CD14-positive monocyte (primary cell): ENCODE data around the gene PCDHA6. TPM values are rescaled to one million over a fixed set of nuclear protein-coding genes. Genes with fewer than 3 reads are reported as not detected.
"Not testable (repeated sequence)": the region's sequence is repeated elsewhere in the genome, so short reads cannot be mapped to it uniquely, and the experiment has no call there.

Experiments used
- DNase-seq, 3 donors: peaks; one replicate each; pipeline ENCODE4 v3.0.0-alpha.2; 2011 to 2022
- H2AFZ ChIP-seq: 2 replicates; pipeline ENCODE4 v1.6.0; 2012; ENCODE audit warnings: mild to moderate bottlenecking, low read depth, low read length, inconsistent platforms; ENCODE audit not compliant: insufficient read depth, poor library complexity, severe bottlenecking
- H3K27ac ChIP-seq, 2 donors: 1 replicate in 1 of 2; 2 replicates in 1 of 2; pipeline ENCODE4 v1.5.1; 2012 to 2013; ENCODE audit warnings: low read length in 2 of 2, control low read depth in 1 of 2, inconsistent platforms in 1 of 2, low read depth in 1 of 2, mild to moderate bottlenecking in 1 of 2
- H3K27me3 ChIP-seq, 2 donors: one replicate each; pipeline versions ENCODE4 v1.6.0 to v1.6.1; 2011 to 2013; ENCODE audit warnings: low read length in 2 of 2; ENCODE audit not compliant: control insufficient read depth in 2 of 2, insufficient read depth in 2 of 2
- H3K36me3 ChIP-seq, 2 donors: replicated peaks in 1 of 2; 1 replicate in 1 of 2; 2 replicates in 1 of 2; pipeline versions ENCODE4 v1.5.1 to v1.6.1; 2012 to 2013; ENCODE audit warnings: low read length in 2 of 2, control low read depth in 1 of 2, inconsistent platforms in 1 of 2, mild to moderate bottlenecking in 1 of 2; ENCODE audit not compliant: insufficient read depth in 2 of 2, control insufficient read depth in 1 of 2
- H3K4me1 ChIP-seq, 2 donors: 1 replicate in 1 of 2; 2 replicates in 1 of 2; pipeline versions ENCODE4 v1.5.1 to v1.6.1; 2012 to 2013; ENCODE audit warnings: low read length in 2 of 2, control low read depth in 1 of 2, inconsistent platforms in 1 of 2, mild to moderate bottlenecking in 1 of 2, moderate library complexity in 1 of 2; ENCODE audit not compliant: insufficient read depth in 2 of 2, control insufficient read depth in 1 of 2
- H3K4me2 ChIP-seq: replicated peaks from 2 replicates; pipeline ENCODE3; 2012; ENCODE audit warnings: low read length, moderate library complexity, mild to moderate bottlenecking; ENCODE audit not compliant: poor library complexity, severe bottlenecking; ENCODE audit errors: extremely low read depth
- H3K4me3 ChIP-seq, 3 experiments: fragments of 200-600 bp in 1 of 3; sonication (generic) in 1 of 3; replicated peaks in 1 of 3; 1 replicate in 2 of 3; 2 replicates in 1 of 3; pipeline ENCODE4 v1.5.1; 2011 to 2013; ENCODE audit warnings: low read length in 3 of 3, mild to moderate bottlenecking in 3 of 3, control low read depth in 2 of 3, low read depth in 2 of 3, inconsistent platforms in 1 of 3, moderate library complexity in 1 of 3
- H3K79me2 ChIP-seq: 2 replicates; pipeline ENCODE4 v1.6.0; 2012; ENCODE audit warnings: mild to moderate bottlenecking, control low read depth, inconsistent platforms, low read length, moderate library complexity; ENCODE audit not compliant: insufficient read depth
- H3K9ac ChIP-seq: 2 replicates; pipeline ENCODE4 v1.6.0; 2017; ENCODE audit warnings: low read length, mild to moderate bottlenecking; ENCODE audit not compliant: insufficient read depth, poor library complexity, severe bottlenecking
- H3K9me3 ChIP-seq, 2 donors: replicated peaks in 1 of 2; 1 replicate in 1 of 2; 2 replicates in 1 of 2; pipeline versions ENCODE4 v1.5.1 to v1.6.1; 2012 to 2013; ENCODE audit warnings: low read length in 2 of 2, control low read depth in 1 of 2; ENCODE audit not compliant: control insufficient read depth in 1 of 2, insufficient read depth in 1 of 2
- H4K20me1 ChIP-seq: 2 replicates; pipeline ENCODE4 v1.6.0; 2012; ENCODE audit warnings: mild to moderate bottlenecking, low read length, control low read depth, moderate library complexity; ENCODE audit not compliant: insufficient read depth
- H3K27ac Mint-ChIP-seq, 7 donors: one replicate each; pipeline ENCODE4 v1.8.0; 2020; ENCODE audit warnings: mild to moderate bottlenecking in 7 of 7, mixed read lengths in 7 of 7, moderate library complexity in 6 of 7, inconsistent platforms in 2 of 7
- H3K27me3 Mint-ChIP-seq, 3 donors: one replicate each; pipeline ENCODE4 v1.8.0; 2021 to 2022; ENCODE audit warnings: low read depth in 3 of 3, mild to moderate bottlenecking in 3 of 3, mixed read lengths in 3 of 3, moderate library complexity in 3 of 3, inconsistent platforms in 1 of 3
- H3K36me3 Mint-ChIP-seq, 2 donors: one replicate each; pipeline ENCODE4 v1.8.0; 2020; ENCODE audit warnings: mixed read lengths in 2 of 2, inconsistent platforms in 1 of 2, mild to moderate bottlenecking in 1 of 2
- H3K4me1 Mint-ChIP-seq: one replicate; pipeline ENCODE4 v1.8.0; 2020; ENCODE audit warnings: mild to moderate bottlenecking, mixed read lengths
- H3K4me3 Mint-ChIP-seq, 2 donors: one replicate each; pipeline ENCODE4 v1.8.0; 2020; ENCODE audit warnings: mild to moderate bottlenecking in 2 of 2, mixed read lengths in 2 of 2, moderate library complexity in 1 of 2
- H3K9me3 Mint-ChIP-seq, 7 donors: one replicate each; pipeline ENCODE4 v1.8.0; 2020 to 2022; ENCODE audit warnings: mixed read lengths in 7 of 7, mild to moderate bottlenecking in 6 of 7, moderate library complexity in 6 of 7, inconsistent platforms in 2 of 7
- CTCF ChIP-seq: fragments of 200-600 bp; IDR thresholded peaks from one replicate; pipeline ENCODE4 v1.8.0; 2022; ENCODE audit warnings: antibody characterized with exemption, mild to moderate bottlenecking
- WGBS: methylation state at CpG from one replicate; pipeline ENCODE4 v1.1.5; 2013; ENCODE audit warnings: missing lambda C conversion rate; ENCODE audit not compliant: insufficient coverage; 5-methylcytosine and 5-hydroxymethylcytosine counted together
- intact Hi-C, 2 donors: fragments of 100-400 bp; cut with micrococcal nuclease; formaldehyde crosslinking; loops; one replicate each; pipeline versions ENCODE4 v1.15.0 to v1.15.1; 2023
- polyA plus RNA-seq, 3 donors: library from polyadenylated mRNA; depleted of rRNA in 1 of 3; unstranded in 2 of 3; stranded (reverse) in 1 of 3; fragments of 300-500 nt in 2 of 3; fragments of >200 nt in 1 of 3; fragmentation: Illumina TruSeq in 2 of 3; gene quantifications; 1 replicate in 2 of 3; 2 replicates in 1 of 3; pipeline ENCODE4 v1.2.3, GENCODE V29; 2012 to 2021

Gene PCDHA6
- polyA plus RNA-seq, 3 donors = not detected

GRCh38 chr5:140833993-140834392 is 6.2 kb downstream of the PCDHA6 start, which contains the start of gene PCDHA7:
PCDHA7 (plus strand) TSS chr5:140834269; CDS start chr5:140834384, 115 bp downstream.
- no peak for TF ChIP-seq CTCF
- Histone ChIP-seq H3K36me3 (no peaks in the 10 kb centered on the region), H3K79me2 (no peaks in the 10 kb centered on the region), H3K27me3 (peaks cover 0 to 19% of the 10 kb centered on the region in 2 donors), H3K4me1 (no peaks in the 10 kb centered on the region), H3K9me3 (peaks cover 38 to 63% of the 10 kb centered on the region in 2 donors), H3K27ac (no peak within 1 kb of the TSS), H2AFZ (no peak within 1 kb of the TSS), H3K4me3 (no peak within 1 kb of the TSS), H3K9ac (no peak within 1 kb of the TSS), H4K20me1 (no peaks in the 10 kb centered on the region), H3K4me2 (no peak within 1 kb of the TSS)
- peaks cover 0 to 9% of the 10 kb centered on the region in 2 donors for H3K36me3 Mint-ChIP-seq
- peaks cover 10 to 35% (median 23%) of the 10 kb centered on the region in 3 donors for H3K27me3 Mint-ChIP-seq
- H3K27ac Mint-ChIP-seq = no peak within 1 kb of the TSS
- no peaks in the 10 kb centered on the region for H3K4me1 Mint-ChIP-seq
- peaks cover 35 to 56% (median 47%) of the 10 kb centered on the region in 7 donors for H3K9me3 Mint-ChIP-seq
- intact Hi-C loops = no loop called here
- H3K4me3 Mint-ChIP-seq = peak within 1 kb of the TSS in 1 of 2 donors; percentile 53
- 20% methylated on average over 1 of the region's 8 CpGs for WGBS
- no peak for DNase-seq

DNA sequence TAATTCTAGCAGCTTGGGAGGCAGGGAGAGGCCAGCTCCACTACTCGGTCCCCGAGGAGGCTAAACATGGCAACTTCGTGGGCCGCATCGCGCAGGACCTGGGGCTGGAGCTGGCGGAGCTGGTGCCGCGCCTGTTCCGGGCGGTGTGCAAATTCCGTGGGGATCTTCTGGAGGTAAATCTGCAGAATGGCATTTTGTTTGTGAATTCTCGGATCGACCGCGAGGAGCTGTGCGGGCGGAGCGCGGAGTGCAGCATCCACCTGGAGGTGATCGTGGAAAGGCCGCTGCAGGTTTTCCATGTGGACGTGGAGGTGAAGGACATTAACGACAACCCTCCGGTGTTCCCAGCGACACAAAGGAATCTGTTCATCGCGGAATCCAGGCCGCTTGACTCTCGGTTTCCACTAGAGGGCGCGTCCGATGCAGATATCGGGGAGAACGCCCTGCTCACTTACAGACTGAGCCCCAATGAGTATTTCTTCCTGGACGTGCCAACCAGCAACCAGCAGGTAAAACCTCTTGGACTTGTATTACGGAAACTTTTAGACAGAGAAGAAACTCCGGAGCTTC is 6.8 kb downstream of the PCDHA6 start:
- H2AFZ ChIP-seq, H3K27ac Mint-ChIP-seq, H3K9ac ChIP-seq, H4K20me1 ChIP-seq, H3K4me3 ChIP-seq, H3K36me3 ChIP-seq, H3K4me1 ChIP-seq, H3K4me2 ChIP-seq, H3K79me2 ChIP-seq, H3K4me1 Mint-ChIP-seq, DNase-seq, H3K36me3 Mint-ChIP-seq, intact Hi-C loops, H3K27ac ChIP-seq: not testable (repeated sequence)
- WGBS = 25% methylated on average over 23 of the region's 38 CpGs
- peak overlapping the region in 1 of 2 donors; percentile 53 for H3K4me3 Mint-ChIP-seq
- peaks cover 0 to 19% of the 10 kb centered on the region in 2 donors for H3K27me3 ChIP-seq
- H3K27me3 Mint-ChIP-seq = peaks cover 10 to 30% (median 20%) of the 10 kb centered on the region in 3 donors
- H3K9me3 Mint-ChIP-seq = peaks cover 30 to 55% (median 42%) of the 10 kb centered on the region in 7 donors
- H3K9me3 ChIP-seq = peaks cover 33 to 61% of the 10 kb centered on the region in 2 donors
